Neuron (in vitro differentiated cells): ENCODE data around the gene RBM26.
"Not testable (repeated sequence)": the region's sequence is repeated elsewhere in the genome, so short reads cannot be mapped to it uniquely, and the experiment has no call there.

Experiments
- H2AFZ ChIP-seq: one replicate; pipeline ENCODE4 v1.6.1; 2013; ENCODE audit warnings: low read depth, mild to moderate bottlenecking, inconsistent platforms, low read length, moderate library complexity
- H3K27me3 ChIP-seq: one replicate; pipeline ENCODE4 v1.6.1; 2013; ENCODE audit warnings: low read length; ENCODE audit not compliant: insufficient read depth
- H3K36me3 ChIP-seq: one replicate; pipeline ENCODE4 v1.6.1; 2013; ENCODE audit warnings: low read length; ENCODE audit not compliant: insufficient read depth
- H3K4me1 ChIP-seq: one replicate; pipeline ENCODE4 v1.6.1; 2013; ENCODE audit warnings: low read length; ENCODE audit not compliant: insufficient read depth
- H3K4me3 ChIP-seq: 2 replicates; pipeline ENCODE4 v1.5.1; 2013; ENCODE audit warnings: mild to moderate bottlenecking, low read length, moderate library complexity
- H3K9me3 ChIP-seq: one replicate; pipeline ENCODE4 v1.6.1; 2013; ENCODE audit warnings: low read length

The RBM26 gene

GRCh38 chr13:79290595-79291244, 115.3 kb downstream of the RBM26 start:
- H3K36me3 ChIP-seq = no peaks in the 10 kb centered on the region
- no peaks in the 10 kb centered on the region for H3K9me3 ChIP-seq
- H3K4me3 ChIP-seq = no peak overlapping the region
- H3K4me1 ChIP-seq = peaks cover 15% of the 10 kb centered on the region
- H3K27me3 ChIP-seq = no peaks in the 10 kb centered on the region
- H2AFZ ChIP-seq = no peak overlapping the region

- Histone ChIP-seq H3K27me3 (no peaks in the 10 kb centered on the region), H3K36me3 (no peaks in the 10 kb centered on the region), H3K9me3 (no peaks in the 10 kb centered on the region), H3K4me1 (peaks cover 15% of the 10 kb centered on the region), H3K4me3 (no peak overlapping the region), H2AFZ (no peak overlapping the region)
Observed at GRCh38 chr13:79289571-79289970, 116.5 kb downstream of the RBM26 start.

- Histone ChIP-seq H3K27me3 (no peaks in the 10 kb centered on the region), H2AFZ (peak overlapping the region; percentile 14), H3K9me3 (no peaks in the 10 kb centered on the region), H3K4me1 (peaks cover 15% of the 10 kb centered on the region), H3K36me3 (no peaks in the 10 kb centered on the region), H3K4me3 (no peak overlapping the region)
Observed at GRCh38 chr13:79287939-79288795, 117.9 kb downstream of the RBM26 start.

GRCh38 chr13:79285159-79285558, 120.9 kb downstream of the RBM26 start:
- no peak overlapping the region for H2AFZ ChIP-seq
- no peak overlapping the region for H3K4me3 ChIP-seq
- H3K36me3 ChIP-seq = no peaks in the 10 kb centered on the region
- no peaks in the 10 kb centered on the region for H3K9me3 ChIP-seq
- H3K27me3 ChIP-seq = no peaks in the 10 kb centered on the region
- H3K4me1 ChIP-seq = peaks cover 32% of the 10 kb centered on the region

- Histone ChIP-seq H3K36me3 (no peaks in the 10 kb centered on the region), H3K4me3 (no peak overlapping the region), H2AFZ (no peak overlapping the region), H3K4me1 (peaks cover 35% of the 10 kb centered on the region), H3K27me3 (no peaks in the 10 kb centered on the region), H3K9me3 (no peaks in the 10 kb centered on the region)
Observed at GRCh38 chr13:79283742-79284141, 122.3 kb downstream of the RBM26 start.

GRCh38 chr13:79282976-79283375, 123.1 kb downstream of the RBM26 start:
- Histone ChIP-seq H3K36me3 (no peaks in the 10 kb centered on the region), H2AFZ (no peak overlapping the region), H3K27me3 (no peaks in the 10 kb centered on the region), H3K4me1 (peaks cover 27% of the 10 kb centered on the region), H3K9me3 (no peaks in the 10 kb centered on the region), H3K4me3 (no peak overlapping the region)

GRCh38 chr13:79282508-79282907, 123.5 kb downstream of the RBM26 start:
- Histone ChIP-seq H3K27me3 (no peaks in the 10 kb centered on the region), H3K4me1 (peaks cover 22% of the 10 kb centered on the region), H3K36me3 (no peaks in the 10 kb centered on the region), H3K4me3 (no peak overlapping the region), H2AFZ (no peak overlapping the region), H3K9me3 (no peaks in the 10 kb centered on the region)

GRCh38 chr13:79281339-79281747, 124.7 kb downstream of the RBM26 start:
- no peak overlapping the region for H2AFZ ChIP-seq
- no peaks in the 10 kb centered on the region for H3K9me3 ChIP-seq
- no peaks in the 10 kb centered on the region for H3K36me3 ChIP-seq
- peaks cover 20% of the 10 kb centered on the region for H3K4me1 ChIP-seq
- H3K4me3 ChIP-seq = no peak overlapping the region
- H3K27me3 ChIP-seq = no peaks in the 10 kb centered on the region

GRCh38 chr13:79279735-79280134, 126.3 kb downstream of the RBM26 start:
- not testable (repeated sequence) for H3K36me3 ChIP-seq, H2AFZ ChIP-seq, H3K4me3 ChIP-seq, H3K27me3 ChIP-seq, H3K9me3 ChIP-seq
- H3K4me1 ChIP-seq = peaks cover 20% of the 10 kb centered on the region

GRCh38 chr13:79273045-79273444, 133.0 kb downstream of the RBM26 start:
- Histone ChIP-seq H3K4me1 (peaks cover 5% of the 10 kb centered on the region), H3K27me3 (no peaks in the 10 kb centered on the region), H2AFZ (no peak overlapping the region), H3K36me3 (no peaks in the 10 kb centered on the region), H3K4me3 (no peak overlapping the region), H3K9me3 (no peaks in the 10 kb centered on the region)

- H3K27me3 ChIP-seq = no peaks in the 10 kb centered on the region
- no peak overlapping the region for H3K4me3 ChIP-seq
Observed at GRCh38 chr13:79271616-79272015, 134.4 kb downstream of the RBM26 start.

GRCh38 chr13:79270859-79271258, 135.2 kb downstream of the RBM26 start:
- H3K4me3 ChIP-seq = no peak overlapping the region
- peaks cover 5% of the 10 kb centered on the region for H3K4me1 ChIP-seq
- H3K36me3 ChIP-seq = no peaks in the 10 kb centered on the region
- H2AFZ ChIP-seq = no peak overlapping the region
- no peaks in the 10 kb centered on the region for H3K9me3 ChIP-seq
- H3K27me3 ChIP-seq = no peaks in the 10 kb centered on the region

More at GRCh38 chr13:79271616-79272015, 134.4 kb downstream of the RBM26 start:
- H2AFZ ChIP-seq = no peak overlapping the region
- no peaks in the 10 kb centered on the region for H3K9me3 ChIP-seq
- H3K36me3 ChIP-seq = no peaks in the 10 kb centered on the region
- peaks cover 5% of the 10 kb centered on the region for H3K4me1 ChIP-seq
